GM18517 (cell line): ENCODE measurements around the gene CCDC106.

ENCODE experiments used
- ATAC-seq: cut with Tn5 transposase; IDR thresholded peaks from one replicate; pipeline ENCODE4 v1.9.1; 2021; ENCODE audit warnings: mild to moderate bottlenecking, moderate library complexity; ENCODE audit not compliant: unreplicated experiment

Gene CCDC106

GRCh38 chr19:55693336-55693974 is 45.4 kb downstream of the CCDC106 start:
- no peak for ATAC-seq

- no peak for ATAC-seq
Observed at GRCh38 chr19:55694241-55694655, 46.2 kb downstream of the CCDC106 start.

- no peak for ATAC-seq
Observed at GRCh38 chr19:55694656-55695491, 46.9 kb downstream of the CCDC106 start.

DNA sequence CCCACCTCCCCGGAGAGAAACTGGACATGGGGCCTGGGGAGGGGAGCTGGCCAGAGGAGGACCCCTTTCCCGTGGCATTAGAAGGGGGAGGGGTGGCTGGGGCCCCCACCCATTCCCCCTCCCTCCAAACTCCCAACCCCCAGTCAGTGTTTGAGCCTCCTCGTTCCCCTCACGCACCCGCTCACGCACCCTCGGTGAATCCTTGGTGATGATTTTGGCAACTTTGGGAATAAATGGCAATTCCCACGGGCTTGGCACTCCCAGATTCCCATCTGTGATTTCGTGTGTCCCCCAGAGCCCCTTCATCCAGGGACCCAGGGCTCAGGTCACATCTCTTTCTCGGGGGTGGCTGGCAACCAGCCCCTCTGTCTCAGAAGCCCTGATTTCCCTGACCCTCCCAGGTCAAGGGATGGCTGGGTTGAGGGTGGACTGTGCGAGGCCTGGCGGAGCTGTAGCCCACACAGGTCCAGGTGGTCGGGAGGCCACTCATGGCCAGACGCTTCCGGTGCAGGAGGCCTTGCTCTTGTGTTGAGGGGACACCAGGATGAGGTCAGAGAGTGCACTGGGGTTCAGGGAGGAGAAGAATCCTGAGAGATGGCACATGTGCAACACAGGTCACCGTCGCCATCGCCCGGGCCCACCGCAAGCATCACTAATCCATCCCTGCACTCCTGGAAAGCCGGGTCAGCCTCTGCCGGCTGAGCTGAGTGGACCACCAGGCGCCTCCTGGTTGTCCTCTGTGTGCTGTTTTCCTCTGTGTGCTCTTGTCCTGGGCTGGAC is 47.7 kb downstream of the CCDC106 start:
- ATAC-seq, result no peak

- no peak for ATAC-seq
Observed at GRCh38 chr19:55696301-55697068, 48.5 kb downstream of the CCDC106 start.

GRCh38 chr19:55697069-55697440 is 49.0 kb downstream of the CCDC106 start:
- no peak for ATAC-seq

DNA sequence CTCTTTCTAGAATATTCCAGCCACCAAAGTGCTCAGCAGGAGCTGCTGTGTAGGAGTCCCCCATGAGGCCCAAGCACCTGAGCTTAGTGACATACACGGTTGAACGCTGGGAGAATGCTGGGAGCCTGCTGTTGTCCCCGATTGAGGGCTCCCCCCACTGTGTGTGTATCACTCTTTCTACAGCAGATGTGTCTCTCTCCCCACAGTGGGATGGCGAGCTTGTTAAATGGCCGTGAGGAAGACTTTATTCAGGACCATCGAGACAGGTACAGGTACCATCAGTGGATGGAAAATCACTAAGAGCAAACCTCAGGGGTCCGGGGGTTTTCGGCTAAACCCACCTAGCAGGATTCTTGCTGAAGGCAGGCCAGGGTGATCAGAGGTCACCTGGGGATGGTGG is 49.7 kb downstream of the CCDC106 start:
- ATAC-seq, result no peak

- ATAC-seq, result no peak
Observed at GRCh38 chr19:55698256-55698655, 50.2 kb downstream of the CCDC106 start.

GRCh38 chr19:55699221-55699620 is 51.2 kb downstream of the CCDC106 start:
- ATAC-seq, result no peak

- no peak for ATAC-seq
Observed at GRCh38 chr19:55700813-55701212, 52.8 kb downstream of the CCDC106 start.

DNA sequence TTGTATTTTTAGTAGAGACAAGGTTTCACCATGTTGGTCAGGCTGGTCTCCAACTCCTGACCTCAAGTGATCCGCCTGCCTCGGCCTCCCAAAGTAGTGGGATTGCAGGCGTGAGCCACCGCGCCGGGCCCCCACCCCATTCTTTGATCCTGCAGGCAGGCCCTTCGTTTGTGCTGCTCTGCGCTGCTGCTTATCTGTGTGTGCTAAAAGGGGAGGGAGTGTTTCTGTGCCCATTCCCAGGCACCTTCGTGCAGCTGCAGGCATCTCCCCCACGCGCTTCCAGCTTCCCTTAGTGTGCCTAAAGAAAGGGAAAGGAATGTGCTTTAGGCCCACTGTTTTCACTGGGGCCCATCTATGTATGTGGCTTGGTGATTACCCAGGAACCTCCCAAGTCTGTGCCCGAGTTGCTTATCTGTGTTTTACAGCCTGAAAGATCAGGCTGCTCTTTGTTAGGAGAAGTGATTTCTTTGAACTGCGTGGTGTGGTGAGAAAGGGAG is 54.2 kb downstream of the CCDC106 start:
- no peak for ATAC-seq
